DND-41 (cell line): Measurements from ENCODE around the gene ZXDB.

Experiments
- EZH2 ChIP-seq: IDR thresholded peaks from 3 replicates; pipeline ENCODE4 v1.6.1; 2012; ENCODE audit warnings: borderline replicate concordance, low read depth, mild to moderate bottlenecking, moderate library complexity, low read length, inconsistent platforms; ENCODE audit not compliant: severe bottlenecking
- TF ChIP-seq, protein P1 (sequence below): IDR thresholded peaks from 2 replicates; pipeline ENCODE4 v1.5.1; 2012; ENCODE audit warnings: borderline replicate concordance, low read length, moderate library complexity, mild to moderate bottlenecking; ENCODE audit not compliant: poor library complexity, severe bottlenecking; ENCODE audit errors: extremely low read depth

DNA sequence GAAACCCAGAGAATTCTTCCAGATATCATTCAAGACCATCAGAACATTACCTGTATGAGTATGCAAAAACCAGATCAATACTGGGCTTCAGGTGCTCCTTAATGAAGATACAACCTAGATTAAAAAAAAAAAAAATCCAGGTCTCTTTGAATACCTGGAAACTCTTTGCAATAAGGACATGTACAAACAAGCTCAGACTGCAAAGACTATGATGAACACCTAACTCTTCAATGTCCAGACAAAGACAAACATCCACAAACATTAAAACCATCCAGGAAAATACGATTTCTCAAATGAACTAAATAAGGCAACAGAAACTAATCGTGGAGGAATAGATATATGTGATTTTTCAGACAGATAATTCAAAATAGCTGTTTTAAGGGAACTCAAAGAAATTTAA is 49.5 kb downstream of the ZXDB start:
- TF ChIP-seq, protein P1, sequence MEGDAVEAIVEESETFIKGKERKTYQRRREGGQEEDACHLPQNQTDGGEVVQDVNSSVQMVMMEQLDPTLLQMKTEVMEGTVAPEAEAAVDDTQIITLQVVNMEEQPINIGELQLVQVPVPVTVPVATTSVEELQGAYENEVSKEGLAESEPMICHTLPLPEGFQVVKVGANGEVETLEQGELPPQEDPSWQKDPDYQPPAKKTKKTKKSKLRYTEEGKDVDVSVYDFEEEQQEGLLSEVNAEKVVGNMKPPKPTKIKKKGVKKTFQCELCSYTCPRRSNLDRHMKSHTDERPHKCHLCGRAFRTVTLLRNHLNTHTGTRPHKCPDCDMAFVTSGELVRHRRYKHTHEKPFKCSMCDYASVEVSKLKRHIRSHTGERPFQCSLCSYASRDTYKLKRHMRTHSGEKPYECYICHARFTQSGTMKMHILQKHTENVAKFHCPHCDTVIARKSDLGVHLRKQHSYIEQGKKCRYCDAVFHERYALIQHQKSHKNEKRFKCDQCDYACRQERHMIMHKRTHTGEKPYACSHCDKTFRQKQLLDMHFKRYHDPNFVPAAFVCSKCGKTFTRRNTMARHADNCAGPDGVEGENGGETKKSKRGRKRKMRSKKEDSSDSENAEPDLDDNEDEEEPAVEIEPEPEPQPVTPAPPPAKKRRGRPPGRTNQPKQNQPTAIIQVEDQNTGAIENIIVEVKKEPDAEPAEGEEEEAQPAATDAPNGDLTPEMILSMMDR = no peak
- no peak for TF ChIP-seq EZH2
